HL-60/S4 treated with phorbol 12-myristate 13-acetate at 8.2 ng/mL for 4 days and 3 days (cell line): ENCODE measurements around the gene USF1.
"Not testable (repeated sequence)": the region's sequence is repeated elsewhere in the genome, so short reads cannot be mapped to it uniquely, and the experiment has no call there.

ENCODE experiments used
- in situ Hi-C: fragments of 300-500 bp; cut with MboI; formaldehyde crosslinking; loops from 2 replicates; pipeline ENCODE4 v1.15.0; 2022; ENCODE audit warnings: low sequenced_read_pairs

USF1 gene

DNA sequence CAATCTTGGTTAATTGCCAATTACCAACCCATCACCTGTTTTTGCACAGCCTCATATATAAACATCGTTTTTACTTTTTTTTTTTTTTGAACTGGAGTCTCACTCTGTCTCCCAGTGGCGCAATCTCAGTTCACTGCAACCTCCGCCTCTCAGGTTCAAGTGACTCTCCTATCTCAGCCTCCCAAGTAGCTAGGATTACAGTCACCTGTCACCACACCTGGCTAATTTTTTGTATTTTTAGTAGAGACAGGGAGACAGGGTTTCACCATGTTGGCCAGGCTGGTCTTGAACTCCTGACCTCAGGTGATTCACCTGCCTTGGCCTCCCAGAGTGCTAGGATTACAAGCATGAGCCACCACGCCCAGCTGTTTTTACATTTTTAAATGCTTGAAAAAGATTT, 53.7 kb downstream of the USF1 start:
- in situ Hi-C loops: not testable (repeated sequence)
